Measurements from ENCODE around the gene GPR62.

GPR62 gene

GRCh38 chr3:52002748-52003147, 47.6 kb downstream of the GPR62 start:
- no peak overlapping the region for H3K27ac ChIP-seq
- TF ChIP-seq, protein P1, sequence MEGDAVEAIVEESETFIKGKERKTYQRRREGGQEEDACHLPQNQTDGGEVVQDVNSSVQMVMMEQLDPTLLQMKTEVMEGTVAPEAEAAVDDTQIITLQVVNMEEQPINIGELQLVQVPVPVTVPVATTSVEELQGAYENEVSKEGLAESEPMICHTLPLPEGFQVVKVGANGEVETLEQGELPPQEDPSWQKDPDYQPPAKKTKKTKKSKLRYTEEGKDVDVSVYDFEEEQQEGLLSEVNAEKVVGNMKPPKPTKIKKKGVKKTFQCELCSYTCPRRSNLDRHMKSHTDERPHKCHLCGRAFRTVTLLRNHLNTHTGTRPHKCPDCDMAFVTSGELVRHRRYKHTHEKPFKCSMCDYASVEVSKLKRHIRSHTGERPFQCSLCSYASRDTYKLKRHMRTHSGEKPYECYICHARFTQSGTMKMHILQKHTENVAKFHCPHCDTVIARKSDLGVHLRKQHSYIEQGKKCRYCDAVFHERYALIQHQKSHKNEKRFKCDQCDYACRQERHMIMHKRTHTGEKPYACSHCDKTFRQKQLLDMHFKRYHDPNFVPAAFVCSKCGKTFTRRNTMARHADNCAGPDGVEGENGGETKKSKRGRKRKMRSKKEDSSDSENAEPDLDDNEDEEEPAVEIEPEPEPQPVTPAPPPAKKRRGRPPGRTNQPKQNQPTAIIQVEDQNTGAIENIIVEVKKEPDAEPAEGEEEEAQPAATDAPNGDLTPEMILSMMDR (IDR thresholded peaks at IDR 0.05): no peak
- no peak for DNase-seq
- H3K27me3 ChIP-seq: peaks cover 0 to 29% of the 10 kb centered on the region in 2 donors
- intact Hi-C loops (cut with DNase I; ENCODE audit: low total_unique reads): loop anchor here (5.0 kb wide), 1 partner anchor 50 kb away; no protein-coding TSS in a partner anchor
- H3K4me3 ChIP-seq: no peak overlapping the region
- peaks cover 0 to 27% (median 21%) of the 10 kb centered on the region in 4 donors for H3K4me1 ChIP-seq
- no peaks in the 10 kb centered on the region for H3K9me3 ChIP-seq
- no peaks in the 10 kb centered on the region for H3K36me3 ChIP-seq

GRCh38 chr3:52004163-52004787, 49.1 kb downstream of the GPR62 start:
- TF ChIP-seq, protein P1 (IDR thresholded peaks at IDR 0.05): peak; percentile 58 to 71
- H3K9me3 ChIP-seq: no peaks in the 10 kb centered on the region
- H3K27me3 ChIP-seq: peaks cover 0 to 14% of the 10 kb centered on the region in 2 donors
- H3K4me3 ChIP-seq: no peak overlapping the region
- DNase-seq: no peak
- intact Hi-C loops (cut with DNase I; ENCODE audit: low total_unique reads): loop anchor here (2.0 to 5.0 kb wide), 2 partner anchors 48 to 117 kb away; no protein-coding TSS in a partner anchor
- peaks cover 0 to 27% (median 21%) of the 10 kb centered on the region in 4 donors for H3K4me1 ChIP-seq
- H3K36me3 ChIP-seq: no peaks in the 10 kb centered on the region
- H3K27ac ChIP-seq: peak overlapping the region in 1 of 2 donors; percentile 11

DNA sequence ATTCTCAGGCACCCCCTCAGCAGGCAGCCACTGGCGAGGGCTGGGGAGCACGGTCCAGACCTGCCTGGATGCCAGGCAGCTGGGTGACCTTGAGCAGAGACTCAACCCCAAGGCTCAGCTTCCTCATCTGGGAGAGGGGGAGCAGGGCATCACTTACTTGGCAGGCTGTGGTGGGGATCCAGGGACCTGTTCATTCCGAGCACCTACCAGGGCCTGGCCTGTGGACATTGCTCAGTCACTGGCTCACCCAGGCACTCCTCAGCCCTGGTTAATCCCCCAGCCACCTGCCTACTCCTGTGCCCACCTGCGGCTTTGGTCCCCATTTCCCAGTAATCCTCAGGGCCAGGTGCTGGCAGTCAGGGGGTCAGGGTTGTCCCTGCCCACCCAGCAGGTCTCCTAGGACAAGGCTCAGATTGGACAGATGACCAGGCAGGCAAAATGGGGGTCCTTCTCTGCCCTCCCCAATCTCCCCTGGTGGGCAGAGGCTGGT, 49.8 kb downstream of the GPR62 start:
- TF ChIP-seq, protein P1 (IDR thresholded peaks at IDR 0.05): no peak
- Histone ChIP-seq H3K27ac (peak overlapping the region; percentile 11 to 41), H3K4me3 (no peak overlapping the region), H3K9me3 (no peaks in the 10 kb centered on the region), H3K4me1 (peaks cover 0 to 27% (median 21%) of the 10 kb centered on the region in 4 donors), H3K27me3 (peaks cover 0 to 11% of the 10 kb centered on the region in 2 donors), H3K36me3 (no peaks in the 10 kb centered on the region)
- intact Hi-C loops (cut with DNase I; ENCODE audit: low total_unique reads): loop anchor here (2.0 to 5.0 kb wide), 2 partner anchors 47 to 116 kb away; no protein-coding TSS in a partner anchor
- DNase-seq: no peak

- H3K27ac ChIP-seq: peak overlapping the region; percentile 11 to 41
- TF ChIP-seq, protein P1 (IDR thresholded peaks at IDR 0.05): no peak
- DNase-seq: no peak
- no peak overlapping the region for H3K4me3 ChIP-seq
- intact Hi-C loops (cut with DNase I; ENCODE audit: low total_unique reads): loop anchor here (2.0 kb wide), 1 partner anchor 115 kb away; no protein-coding TSS in a partner anchor
- peaks cover 0 to 5% of the 10 kb centered on the region in 2 donors for H3K27me3 ChIP-seq
- H3K36me3 ChIP-seq: no peaks in the 10 kb centered on the region
- peaks cover 0 to 27% (median 21%) of the 10 kb centered on the region in 4 donors for H3K4me1 ChIP-seq
- H3K9me3 ChIP-seq: no peaks in the 10 kb centered on the region
Measured at GRCh38 chr3:52005571-52005986, 50.4 kb downstream of the GPR62 start.

DNA sequence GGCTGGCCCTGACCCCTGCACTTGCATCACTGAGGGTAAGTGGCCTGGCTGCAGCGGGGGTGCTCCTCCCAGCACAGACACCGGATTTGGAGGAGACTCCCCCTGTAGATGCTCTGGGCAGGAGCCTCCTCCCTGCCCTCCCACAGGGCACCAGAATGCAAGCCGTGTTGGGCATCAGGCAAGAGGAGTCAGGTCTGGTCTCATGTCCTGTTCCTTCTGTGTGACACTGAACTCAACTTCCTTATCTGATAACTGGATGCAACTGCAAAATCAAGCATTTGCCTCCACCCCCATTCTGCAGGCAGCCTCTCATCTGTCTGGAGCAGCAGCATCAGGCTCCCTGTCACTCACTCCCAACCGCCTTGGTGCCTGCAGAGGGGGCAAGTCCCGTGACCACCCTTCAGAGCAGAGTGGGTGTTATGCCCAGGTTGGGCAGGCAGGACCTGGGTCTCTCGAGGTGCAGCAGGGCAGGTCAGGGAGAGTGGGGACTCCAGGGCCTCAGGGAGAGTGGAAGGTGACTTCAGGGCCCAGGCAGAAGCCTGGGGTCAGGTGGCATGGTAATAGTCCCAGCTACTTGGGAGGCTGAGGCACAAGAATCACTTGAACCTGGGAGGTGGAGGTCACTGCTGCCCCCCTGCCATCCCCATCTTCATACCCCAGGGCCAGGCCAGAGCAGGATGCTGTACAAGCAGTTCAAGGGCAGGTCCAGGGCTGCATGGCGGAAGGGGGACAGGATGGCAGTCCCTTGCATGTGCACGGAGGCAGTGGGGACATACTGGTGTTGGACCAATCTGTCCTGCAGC, 51.0 kb downstream of the GPR62 start:
- Histone ChIP-seq H3K4me1 (peaks cover 0 to 27% (median 21%) of the 10 kb centered on the region in 4 donors), H3K27ac (peak overlapping the region; percentile 11 to 41), H3K27me3 (no peaks in the 10 kb centered on the region), H3K4me3 (no peak overlapping the region), H3K9me3 (no peaks in the 10 kb centered on the region), H3K36me3 (no peaks in the 10 kb centered on the region)
- DNase-seq: no peak
- intact Hi-C loops (cut with DNase I; ENCODE audit: low total_unique reads): no loop called here
- TF ChIP-seq, protein P1 (IDR thresholded peaks at IDR 0.05): no peak
